Urothelium cell line (cell line): ENCODE results near the gene LYPLA2.
"Not testable (repeated sequence)": the region's sequence is repeated elsewhere in the genome, so short reads cannot be mapped to it uniquely, and the experiment has no call there.

ENCODE experiments used
- DNase-seq: peaks from one replicate; pipeline ENCODE4 v3.0.0; 2011; ENCODE audit warnings: low spot score, mixed read lengths
- FAIRE-seq: peaks from 2 replicates; lab custom pipeline; 2011; peaks lifted over from hg19 to GRCh38; lab: Jason Lieb, UNC

The LYPLA2 gene

GRCh38 chr1:23799570-23800399 lies 8.8 kb downstream of the LYPLA2 start:
- peak; percentile 92 for DNase-seq

GRCh38 chr1:23800400-23801337 lies 9.7 kb downstream of the LYPLA2 start, which contains the start of gene GALE:
Gene GALE (minus strand): TSS chr1:23800754. CDS start chr1:23799007, 1,747 bp downstream.
- DNase-seq (peak; percentile 98), FAIRE-seq (peak; percentile 98)

More at GRCh38 chr1:23799570-23800399, 8.8 kb downstream of the LYPLA2 start:
- FAIRE-seq = peak; percentile 87

GRCh38 chr1:23801338-23801748 lies 10.4 kb downstream of the LYPLA2 start:
- DNase-seq (no peak), FAIRE-seq (no peak)

GRCh38 chr1:23801876-23802275 lies 10.9 kb downstream of the LYPLA2 start:
- DNase-seq (no peak), FAIRE-seq (no peak)

- DNase-seq, FAIRE-seq: not testable (repeated sequence)
Observed at GRCh38 chr1:23802809-23803342, 11.9 kb downstream of the LYPLA2 start.

GRCh38 chr1:23803674-23804073 lies 12.7 kb downstream of the LYPLA2 start:
- FAIRE-seq = no peak
- DNase-seq = no peak

GRCh38 chr1:23804183-23804835 lies 13.4 kb downstream of the LYPLA2 start:
- DNase-seq (no peak), FAIRE-seq (no peak)

- FAIRE-seq (no peak), DNase-seq (no peak)
Observed at GRCh38 chr1:23805025-23805424, 14.1 kb downstream of the LYPLA2 start.

GRCh38 chr1:23806280-23806679 lies 15.3 kb downstream of the LYPLA2 start:
- FAIRE-seq (no peak), DNase-seq (no peak)

GRCh38 chr1:23807453-23807852 lies 16.5 kb downstream of the LYPLA2 start:
- no peak for DNase-seq
- FAIRE-seq = no peak

GRCh38 chr1:23809751-23810171 lies 18.8 kb downstream of the LYPLA2 start:
- DNase-seq = peak; percentile 74

GRCh38 chr1:23810818-23811540 lies 20.0 kb downstream of the LYPLA2 start:
- DNase-seq = peak; percentile 40
- FAIRE-seq = no peak

More at GRCh38 chr1:23809751-23810171, 18.8 kb downstream of the LYPLA2 start:
- FAIRE-seq = no peak

- no peak for DNase-seq
- no peak for FAIRE-seq
Observed at GRCh38 chr1:23814016-23814415, 23.1 kb downstream of the LYPLA2 start.

GRCh38 chr1:23816361-23816760 lies 25.4 kb downstream of the LYPLA2 start:
- FAIRE-seq = no peak

GRCh38 chr1:23816906-23817305 lies 26.0 kb downstream of the LYPLA2 start:
- DNase-seq (no peak), FAIRE-seq (no peak)

More at GRCh38 chr1:23816361-23816760, 25.4 kb downstream of the LYPLA2 start:
- DNase-seq = no peak

GRCh38 chr1:23817633-23818032 lies 26.7 kb downstream of the LYPLA2 start:
- FAIRE-seq = no peak
- no peak for DNase-seq

GRCh38 chr1:23823767-23824166 lies 32.8 kb downstream of the LYPLA2 start:
- FAIRE-seq (no peak), DNase-seq (no peak)

GRCh38 chr1:23824711-23825075 lies 33.7 kb downstream of the LYPLA2 start:
- no peak for FAIRE-seq

GRCh38 chr1:23825076-23825761 lies 34.3 kb downstream of the LYPLA2 start, which contains the start of gene HMGCL:
Gene HMGCL (minus strand): TSS chr1:23825429. CDS start chr1:23825415, 14 bp downstream.
- FAIRE-seq (no peak), DNase-seq (peak; percentile 95)

More at GRCh38 chr1:23824711-23825075, 33.7 kb downstream of the LYPLA2 start:
- DNase-seq = no peak
